ENCODE data around the gene DMRTC2. TPM values are rescaled to one million over a fixed set of nuclear protein-coding genes. Genes with fewer than 3 reads are reported as not detected.

DMRTC2 gene
- total RNA-seq, 1 experiment from 2014 or later, result not detected

GRCh38 chr19:41893899-41894298, 49.1 kb downstream of the DMRTC2 start:
- H4K20me1 ChIP-seq (ENCODE audit: insufficient read depth), result no peaks in the 10 kb centered on the region
- no peak overlapping the region; the same call in 1 of the 2 replicates for H3K27ac ChIP-seq (ENCODE audit: low read depth, low read length)
- CTCF ChIA-PET, result no interaction called here
- POLR2A ChIA-PET, result no interaction called here
- peaks cover 0 to 1% of the 10 kb centered on the region in 2 experiments; a peak in 1 of 4 replicates for H3K4me1 ChIP-seq (ENCODE audit: control insufficient read depth in 1 of 2, insufficient read depth in 2 of 2, low read length in 2 of 2)
- H2AFZ ChIP-seq (ENCODE audit: low read depth, low read length, poor library complexity, severe bottlenecking), result no peak overlapping the region
- H3K4me2 ChIP-seq (ENCODE audit: low read length), result no peak overlapping the region
- no peak for TF ChIP-seq ZBTB33 (IDR thresholded peaks at IDR 0.05; ENCODE audit: extremely low read depth, insufficient replicate concordance, low read length)
- TF ChIP-seq CTCF (IDR thresholded peaks at IDR 0.05 in 2 of 3, conservative IDR thresholded peaks at IDR 0.05 in 1 of 3; ENCODE audit: borderline replicate concordance in 1 of 3, insufficient read depth in 1 of 3, low read depth in 2 of 3, low read length in 2 of 3), result peak in 2 of 3 experiments; percentile 37 to 42; a peak in 3 of 6 replicates
- no peak overlapping the region for H3K4me3 ChIP-seq (replicated peaks in 1 of 2; ENCODE audit: low read depth in 1 of 2, low read length in 2 of 2)
- H3K36me3 ChIP-seq (ENCODE audit: control insufficient read depth in 1 of 2, insufficient read depth in 2 of 2, low read length in 2 of 2), result peaks cover 22 to 35% of the 10 kb centered on the region in 2 experiments
- RAD21 ChIA-PET (ENCODE audit: low non-redundant PET in 1 of 2, low total read pairs in 2 of 2, uncharacterized antibody in 2 of 2, unreplicated experiment in 2 of 2), result no interaction called here
- peak; percentile 65 for ATAC-seq
- no peaks in the 10 kb centered on the region for H3K9me3 ChIP-seq (ENCODE audit: control insufficient read depth in 1 of 2, insufficient read depth in 1 of 2, low read depth in 1 of 2, low read length in 2 of 2)
- H3K9me2 ChIP-seq (ENCODE audit: insufficient read depth), result no peaks in the 10 kb centered on the region
- DNase-seq (ENCODE audit: low read depth, low spot score), result no peak
- intact Hi-C loops (cut with micrococcal nuclease), result no loop called here
- no TSS peak for BruUV-seq (replicated peaks)
- H3K27me3 ChIP-seq (ENCODE audit: insufficient read depth, low read length), result no peaks in the 10 kb centered on the region
- peaks cover 12% of the 10 kb centered on the region; the same call in 1 of the 2 replicates for H3K79me2 ChIP-seq (ENCODE audit: insufficient read depth, low read length)
- no peak overlapping the region for H3K9ac ChIP-seq (ENCODE audit: low read length)

GRCh38 chr19:41894350-41894749, 49.5 kb downstream of the DMRTC2 start:
- H3K9me3 ChIP-seq (ENCODE audit: control insufficient read depth in 1 of 2, insufficient read depth in 1 of 2, low read depth in 1 of 2, low read length in 2 of 2), result no peaks in the 10 kb centered on the region
- H3K4me3 ChIP-seq (replicated peaks in 1 of 2; ENCODE audit: low read depth in 1 of 2, low read length in 2 of 2), result no peak overlapping the region
- H3K9me2 ChIP-seq (ENCODE audit: insufficient read depth), result no peaks in the 10 kb centered on the region
- no peak overlapping the region for H3K9ac ChIP-seq (ENCODE audit: low read length)
- DNase-seq (ENCODE audit: low read depth, low spot score), result no peak
- H3K27me3 ChIP-seq (ENCODE audit: insufficient read depth, low read length), result no peaks in the 10 kb centered on the region
- peaks cover 7% of the 10 kb centered on the region; the same call in 1 of the 2 replicates for H3K79me2 ChIP-seq (ENCODE audit: insufficient read depth, low read length)
- H3K36me3 ChIP-seq (ENCODE audit: control insufficient read depth in 1 of 2, insufficient read depth in 2 of 2, low read length in 2 of 2), result peaks cover 22 to 31% of the 10 kb centered on the region in 2 experiments
- TF ChIP-seq CTCF (IDR thresholded peaks at IDR 0.05 in 2 of 3, conservative IDR thresholded peaks at IDR 0.05 in 1 of 3; ENCODE audit: borderline replicate concordance in 1 of 3, insufficient read depth in 1 of 3, low read depth in 2 of 3, low read length in 2 of 3) (no peak), ZFX (IDR thresholded peaks at IDR 0.05) (no peak), POLR2A (IDR thresholded peaks at IDR 0.05; ENCODE audit: borderline replicate concordance, extremely low read depth, insufficient read depth, insufficient read length) (no peak)
- intact Hi-C loops (cut with micrococcal nuclease), result no loop called here
- no peak for ATAC-seq
- CTCF ChIA-PET, result no interaction called here
- H3K27ac ChIP-seq (ENCODE audit: low read depth, low read length), result no peak overlapping the region
- RAD21 ChIA-PET (ENCODE audit: low non-redundant PET in 1 of 2, low total read pairs in 2 of 2, uncharacterized antibody in 2 of 2, unreplicated experiment in 2 of 2), result no interaction called here
- POLR2A ChIA-PET, result no interaction called here
- H3K4me1 ChIP-seq (ENCODE audit: control insufficient read depth in 1 of 2, insufficient read depth in 2 of 2, low read length in 2 of 2), result no peaks in the 10 kb centered on the region
- H3K4me2 ChIP-seq (ENCODE audit: low read length), result no peak overlapping the region
- no peaks in the 10 kb centered on the region for H4K20me1 ChIP-seq (ENCODE audit: insufficient read depth)
- no peak overlapping the region for H2AFZ ChIP-seq (ENCODE audit: low read depth, low read length, poor library complexity, severe bottlenecking)
- BruUV-seq (replicated peaks), result no TSS peak

Measured in HCT116 (cell line).